Embryonic facial prominence (tissue), 1 donor: ENCODE data around the gene FBXO28.
A peak's percentile ranks its signal among the peaks of the same experiment; 100 is the strongest.

Source experiments
- DNase-seq: peaks from one replicate; pipeline ENCODE4 v3.0.0-alpha.2; 2016; ENCODE audit errors: extremely low spot score

The FBXO28 gene

GRCh38 chr1:224157316-224157715, 43.4 kb downstream of the FBXO28 start:
- no peak for DNase-seq

- no peak for DNase-seq
These were observed 45.6 kb downstream of the FBXO28 start for GRCh38 chr1:224159541-224159940.

- DNase-seq: no peak
These were observed 46.3 kb downstream of the FBXO28 start for GRCh38 chr1:224160171-224160682.

GRCh38 chr1:224162768-224163167, 48.9 kb downstream of the FBXO28 start:
- no peak for DNase-seq

GRCh38 chr1:224163311-224163710, 49.4 kb downstream of the FBXO28 start:
- no peak for DNase-seq

GRCh38 chr1:224168859-224169380, 55.0 kb downstream of the FBXO28 start:
- no peak for DNase-seq

- DNase-seq: no peak
These were observed 55.9 kb downstream of the FBXO28 start for GRCh38 chr1:224169718-224170270.

GRCh38 chr1:224170343-224170742, 56.4 kb downstream of the FBXO28 start:
- DNase-seq: no peak

- DNase-seq: no peak
These were observed 57.0 kb downstream of the FBXO28 start for GRCh38 chr1:224170748-224171478.

- no peak for DNase-seq
These were observed 58.3 kb downstream of the FBXO28 start for GRCh38 chr1:224172229-224172628.

- no peak for DNase-seq
These were observed 59.6 kb downstream of the FBXO28 start for GRCh38 chr1:224173523-224173922.

GRCh38 chr1:224175617-224176016, 61.7 kb downstream of the FBXO28 start:
- no peak for DNase-seq

- DNase-seq: no peak
These were observed 63.6 kb downstream of the FBXO28 start for GRCh38 chr1:224177356-224177999.

GRCh38 chr1:224178894-224179293, 65.0 kb downstream of the FBXO28 start:
- DNase-seq: no peak

GRCh38 chr1:224180783-224181452, 67.0 kb downstream of the FBXO28 start:
- DNase-seq: no peak

- no peak for DNase-seq
These were observed 67.5 kb downstream of the FBXO28 start for GRCh38 chr1:224181453-224181810.

- DNase-seq: no peak
These were observed 68.3 kb downstream of the FBXO28 start for GRCh38 chr1:224182057-224182865.

GRCh38 chr1:224182866-224183590, 69.1 kb downstream of the FBXO28 start, which contains the start of gene DEGS1:
Gene DEGS1, plus strand, starts transcription at chr1:224183240. Its CDS starts 97 bp downstream, at chr1:224183337.
- peak; percentile 62 for DNase-seq

- no peak for DNase-seq
These were observed 69.8 kb downstream of the FBXO28 start for GRCh38 chr1:224183591-224184312.

GRCh38 chr1:224185208-224185607, 71.3 kb downstream of the FBXO28 start:
- no peak for DNase-seq
